Stimulated activated CD4-positive, alpha-beta T cell treated with anti-CD3 and anti-CD28 coated beads, Interleukin-1b, Interleukin-23, amount 100 ng/mL, for 4 hours (primary cell): ENCODE results near the gene DUSP22.
"Not testable (repeated sequence)": the region's sequence is repeated elsewhere in the genome, so short reads cannot be mapped to it uniquely, and the experiment has no call there.

Source experiments
- DNase-seq, 2 donors: peaks; one replicate each; pipeline ENCODE4 v3.0.0-alpha.2; 2020; ENCODE audit warnings: low read depth in 2 of 2

Gene DUSP22

DNA sequence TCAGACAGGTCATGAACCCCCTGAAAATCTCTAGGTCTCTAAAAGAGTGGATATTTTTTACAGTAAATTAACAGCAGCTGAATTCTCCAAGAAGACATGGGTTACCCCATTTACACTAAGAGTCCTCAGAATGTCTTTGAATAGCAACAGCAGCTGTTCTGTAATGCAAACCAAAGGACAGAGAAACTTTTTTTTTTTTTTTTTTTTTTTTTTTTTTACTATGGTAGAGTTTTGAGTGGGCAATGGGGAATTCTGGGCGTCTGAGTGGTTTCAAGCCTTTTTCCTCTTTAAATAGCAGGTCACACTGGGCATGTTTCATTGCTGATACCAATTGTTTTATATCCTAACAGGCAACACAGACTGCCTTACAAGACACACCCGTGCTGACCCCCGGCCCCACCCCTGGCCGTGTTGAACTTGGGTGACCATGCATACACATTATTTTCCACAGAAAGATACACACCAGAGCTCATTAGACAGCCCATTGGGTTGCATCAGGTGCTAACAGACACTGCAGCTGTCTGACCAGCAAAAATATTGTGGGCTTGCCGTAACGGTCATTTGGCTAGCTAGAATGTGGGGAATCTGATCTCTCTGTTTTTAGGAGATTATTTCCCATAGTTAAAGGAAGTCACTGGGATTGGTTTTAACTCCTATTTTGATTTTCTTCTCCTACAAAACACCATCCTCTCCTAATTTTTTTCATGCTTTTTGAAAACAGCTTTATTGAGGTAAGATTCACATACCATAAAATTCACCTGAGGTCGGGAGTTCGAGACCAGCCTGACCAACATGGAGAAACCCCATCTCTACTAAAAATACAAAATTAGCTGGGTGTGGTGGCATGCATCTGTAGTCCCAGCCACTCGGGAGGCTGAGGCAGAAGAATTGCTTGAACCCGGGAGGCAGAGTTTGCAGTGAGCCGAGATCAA is 72.6 kb downstream of the DUSP22 start:
- no peak for DNase-seq

DNA sequence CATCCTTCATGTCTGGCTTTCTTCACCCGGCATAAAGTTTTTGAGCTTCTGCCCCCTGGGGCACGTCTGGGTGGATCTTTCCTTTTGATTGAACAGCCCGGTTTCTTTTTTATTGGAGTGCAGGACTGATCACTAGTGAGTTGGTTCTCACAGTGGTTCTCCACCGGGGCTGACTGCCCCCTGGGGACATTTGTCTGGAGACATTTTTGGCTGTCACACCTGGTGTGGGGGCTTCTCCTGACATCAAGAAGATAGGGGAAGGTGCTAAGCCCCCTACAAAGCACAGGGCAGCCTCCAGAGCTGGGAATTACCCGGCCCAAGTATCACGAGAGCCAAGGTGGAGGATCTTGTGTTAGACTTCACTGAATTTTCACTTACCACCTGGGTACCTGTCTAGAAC is 73.5 kb downstream of the DUSP22 start:
- no peak for DNase-seq

DNA sequence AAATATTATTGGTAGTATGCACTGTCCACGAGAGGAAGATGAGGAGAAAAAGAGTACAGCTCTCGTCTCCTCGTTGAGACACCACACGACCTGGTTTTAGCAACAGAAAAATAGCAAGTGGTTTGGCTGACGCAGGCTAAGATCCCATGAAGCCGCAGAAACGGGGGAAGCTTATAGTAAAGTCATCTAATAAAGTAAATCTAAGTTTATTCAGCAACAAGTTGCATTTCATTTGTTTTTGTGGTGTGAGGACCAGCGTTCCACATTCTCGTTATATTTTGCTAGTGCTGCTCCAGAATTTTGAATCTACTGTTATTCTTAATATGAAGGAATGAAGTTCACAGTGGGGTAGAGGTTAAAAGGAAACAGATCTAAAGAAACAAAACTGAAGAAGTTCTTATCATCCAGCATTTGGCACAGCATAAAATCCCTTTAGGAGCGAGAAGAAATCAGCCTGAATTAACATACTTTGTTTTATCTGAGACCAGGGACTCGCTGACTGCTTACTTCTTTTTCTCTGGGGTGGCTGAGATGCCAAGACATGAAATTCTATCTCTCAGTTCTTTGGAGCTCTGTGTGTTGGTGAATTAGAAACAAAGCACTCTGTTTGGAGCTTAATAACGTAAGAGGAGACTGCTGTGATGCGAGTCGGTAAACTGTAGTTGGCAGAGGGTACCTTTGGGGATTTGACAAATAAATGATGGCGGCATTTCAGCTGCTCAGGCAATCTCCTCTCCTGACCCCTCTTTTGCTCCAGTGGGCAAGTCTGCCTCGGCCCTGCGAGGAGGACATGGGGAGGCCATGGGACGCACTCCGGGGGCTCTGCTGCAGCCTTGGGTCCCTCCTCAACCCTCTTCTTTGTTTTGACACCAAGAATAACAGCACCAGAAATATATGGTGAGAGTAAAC is 74.4 kb downstream of the DUSP22 start:
- no peak for DNase-seq

DNA sequence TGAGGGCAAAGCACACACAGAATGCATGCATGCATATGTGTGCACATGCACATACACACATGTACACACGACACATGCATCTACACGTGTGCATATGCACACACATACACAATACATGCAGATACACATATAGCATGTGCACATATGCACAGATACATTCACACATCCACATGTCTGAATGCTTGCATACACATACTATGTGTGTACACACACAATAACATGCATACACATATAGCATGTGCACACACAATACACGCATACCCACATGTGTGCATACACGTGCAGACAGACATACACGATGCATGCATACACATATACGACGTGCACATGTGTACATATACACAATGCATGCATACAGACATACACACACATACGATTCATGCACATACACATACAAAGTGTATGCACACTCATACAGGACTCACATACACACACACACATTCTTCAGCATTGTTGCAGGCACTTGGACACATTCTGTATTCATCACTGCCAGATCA is 75.1 kb downstream of the DUSP22 start:
- DNase-seq: no peak

DNA sequence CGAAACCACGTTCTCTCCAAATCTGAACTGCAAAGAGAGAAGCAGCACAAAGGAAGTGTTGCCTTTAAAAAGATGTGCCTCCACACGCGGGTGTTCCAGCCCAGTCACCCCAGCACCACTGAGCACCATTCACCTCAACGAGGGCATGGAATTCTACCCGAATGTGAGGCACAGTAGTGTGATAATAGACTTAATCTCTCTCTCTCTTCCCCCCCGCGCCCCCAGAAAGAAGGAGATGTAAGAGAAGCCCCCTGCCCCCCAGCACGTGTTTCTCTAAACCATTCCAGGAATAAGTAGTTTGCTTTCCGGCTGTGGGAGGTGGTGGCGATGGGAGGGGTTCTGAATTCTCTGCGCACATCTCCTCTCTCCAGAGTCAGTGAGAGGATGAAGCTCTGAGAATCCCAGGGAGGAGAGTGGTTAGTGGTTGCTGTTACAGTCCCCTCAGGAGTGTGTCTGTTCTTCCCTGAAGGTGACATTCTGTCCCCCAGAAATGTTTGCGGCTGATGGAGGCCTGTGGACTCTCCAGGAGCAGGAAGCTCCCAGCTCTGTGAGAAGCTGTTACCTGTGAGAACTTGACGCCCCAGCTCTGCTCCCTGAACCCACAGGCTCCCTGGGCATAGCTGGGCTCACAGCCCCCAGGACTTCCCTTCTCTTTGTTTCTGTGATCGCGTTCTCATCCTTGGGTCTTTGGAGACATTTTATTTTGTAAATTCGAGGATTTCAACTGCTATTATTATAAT is 75.8 kb downstream of the DUSP22 start:
- DNase-seq: no peak

DNA sequence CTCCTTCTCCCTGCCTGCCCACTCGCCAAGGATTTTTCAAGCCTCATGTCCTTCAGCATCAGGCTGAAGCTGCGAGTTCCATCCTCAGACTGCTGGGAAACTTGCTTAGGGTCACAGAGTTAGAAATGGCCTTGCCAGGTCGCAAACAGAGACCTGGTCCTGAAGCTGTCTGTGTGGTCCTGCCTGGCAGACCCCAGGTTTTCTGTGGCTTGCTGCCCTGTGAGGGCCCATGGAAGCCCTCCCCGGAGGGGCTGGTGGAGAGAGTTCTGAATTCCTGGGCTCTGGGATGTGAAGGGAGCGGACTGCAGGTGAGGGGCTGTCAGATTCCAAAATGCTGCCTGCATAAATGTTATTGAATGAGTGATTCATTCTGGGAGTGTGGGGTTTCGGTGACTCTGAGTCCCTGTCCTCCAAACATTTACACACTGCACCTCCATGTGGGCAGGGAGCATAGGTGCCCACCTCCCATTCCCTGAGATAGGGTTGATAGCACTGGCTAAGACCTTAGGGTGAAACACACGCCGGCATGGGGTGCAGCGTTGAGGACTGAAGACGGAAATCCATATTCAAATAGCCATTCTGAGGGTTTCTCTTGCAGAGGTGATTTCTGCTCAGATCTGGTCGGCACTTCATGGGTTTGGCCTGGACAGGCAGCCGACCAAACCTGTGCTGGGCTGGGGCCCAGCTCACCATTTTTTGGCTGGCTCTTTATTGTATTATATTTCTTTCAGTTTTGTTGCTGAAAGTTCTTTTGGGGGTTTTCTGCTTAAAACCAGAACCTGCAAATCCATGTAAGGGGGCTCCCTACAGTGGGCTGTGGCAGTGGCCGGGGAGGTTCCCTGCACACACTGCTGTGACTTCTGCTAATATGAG is 77.5 kb downstream of the DUSP22 start:
- no peak for DNase-seq

DNA sequence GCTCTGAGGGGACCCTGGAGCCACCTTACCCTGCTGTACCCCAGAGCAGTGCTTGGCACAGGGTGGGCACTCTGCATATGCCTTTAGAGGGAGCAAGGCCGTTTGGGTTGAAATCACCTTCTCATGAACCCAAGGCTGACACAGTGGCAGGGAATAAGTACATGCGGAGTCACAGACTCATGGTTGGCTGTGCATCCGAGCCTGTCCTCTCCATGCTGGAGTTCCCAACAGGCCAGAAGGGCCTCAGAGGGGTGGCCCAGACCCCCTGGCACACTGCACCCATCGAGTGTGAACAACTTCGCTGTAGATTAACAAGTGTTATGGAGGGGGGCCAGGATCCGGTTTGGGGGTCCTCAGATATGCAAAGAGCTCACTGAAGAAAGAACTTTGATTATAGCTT is 78.3 kb downstream of the DUSP22 start:
- no peak for DNase-seq

DNA sequence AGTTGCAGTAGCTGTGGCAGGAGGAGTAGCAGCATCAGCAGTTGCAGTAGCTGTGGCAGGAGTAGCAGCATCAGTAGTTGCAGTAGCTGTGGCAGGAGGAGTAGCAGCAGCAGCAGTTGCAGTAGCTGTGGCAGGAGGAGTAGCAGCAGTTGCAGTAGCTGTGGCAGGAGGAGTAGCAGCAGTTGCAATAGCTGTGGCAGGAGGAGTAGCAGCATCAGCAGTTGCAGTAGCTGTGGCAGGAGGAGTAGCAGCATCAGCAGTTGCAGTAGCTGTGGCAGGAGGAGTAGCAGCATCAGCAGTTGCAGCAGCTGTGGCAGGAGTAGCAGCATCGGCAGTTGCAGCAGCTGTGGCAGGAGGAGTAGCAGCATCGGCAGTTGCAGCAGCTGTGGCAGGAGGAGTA is 79.6 kb downstream of the DUSP22 start:
- not testable (repeated sequence) for DNase-seq

DNA sequence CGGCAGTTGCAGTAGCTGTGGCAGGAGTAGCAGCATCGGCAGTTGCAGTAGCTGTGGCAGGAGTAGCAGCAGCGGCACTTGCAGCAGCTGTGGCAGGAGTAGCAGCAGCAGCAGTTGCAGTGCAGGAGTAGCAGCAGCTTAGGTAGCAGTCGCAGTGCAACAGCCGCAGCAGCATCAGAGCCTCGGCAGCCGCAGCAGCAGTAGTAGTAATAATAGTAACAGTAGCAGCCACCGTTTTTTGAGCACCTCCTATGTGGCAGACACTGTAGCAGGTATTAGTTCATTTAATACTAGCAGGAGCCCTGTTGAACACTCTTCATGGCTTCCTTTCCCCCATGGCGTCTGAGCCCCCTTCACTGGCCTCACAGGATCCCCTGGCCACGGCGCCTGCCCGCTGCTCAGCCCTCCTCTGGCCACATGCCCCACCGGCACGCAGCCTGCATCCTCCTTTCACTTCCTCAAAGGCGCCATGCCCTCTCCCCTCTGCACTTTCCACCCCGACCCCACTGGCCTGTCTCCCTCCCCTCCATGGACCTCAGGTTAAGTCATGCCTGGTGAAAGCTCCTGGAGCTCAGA is 80.1 kb downstream of the DUSP22 start:
- DNase-seq: no peak

DNA sequence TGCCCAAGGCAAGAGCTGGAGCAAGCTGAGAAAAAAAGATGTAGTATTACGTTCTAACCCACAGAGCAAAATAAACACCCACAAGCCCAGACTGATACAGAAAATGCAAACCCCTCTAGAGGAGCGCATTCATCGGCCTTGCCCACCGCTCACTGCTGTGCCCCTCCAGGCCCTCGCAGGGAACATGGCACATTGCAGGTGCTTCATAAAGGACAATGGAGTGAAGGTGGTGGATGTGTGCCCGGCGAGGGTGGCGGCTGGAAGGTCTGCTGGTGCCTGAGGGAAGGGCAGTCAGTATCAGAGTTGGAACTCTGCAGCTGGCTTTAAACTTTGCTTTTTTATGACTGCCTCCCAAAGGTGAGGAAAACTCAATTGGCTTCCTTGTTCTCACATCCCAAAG is 80.7 kb downstream of the DUSP22 start:
- no peak for DNase-seq

DNA sequence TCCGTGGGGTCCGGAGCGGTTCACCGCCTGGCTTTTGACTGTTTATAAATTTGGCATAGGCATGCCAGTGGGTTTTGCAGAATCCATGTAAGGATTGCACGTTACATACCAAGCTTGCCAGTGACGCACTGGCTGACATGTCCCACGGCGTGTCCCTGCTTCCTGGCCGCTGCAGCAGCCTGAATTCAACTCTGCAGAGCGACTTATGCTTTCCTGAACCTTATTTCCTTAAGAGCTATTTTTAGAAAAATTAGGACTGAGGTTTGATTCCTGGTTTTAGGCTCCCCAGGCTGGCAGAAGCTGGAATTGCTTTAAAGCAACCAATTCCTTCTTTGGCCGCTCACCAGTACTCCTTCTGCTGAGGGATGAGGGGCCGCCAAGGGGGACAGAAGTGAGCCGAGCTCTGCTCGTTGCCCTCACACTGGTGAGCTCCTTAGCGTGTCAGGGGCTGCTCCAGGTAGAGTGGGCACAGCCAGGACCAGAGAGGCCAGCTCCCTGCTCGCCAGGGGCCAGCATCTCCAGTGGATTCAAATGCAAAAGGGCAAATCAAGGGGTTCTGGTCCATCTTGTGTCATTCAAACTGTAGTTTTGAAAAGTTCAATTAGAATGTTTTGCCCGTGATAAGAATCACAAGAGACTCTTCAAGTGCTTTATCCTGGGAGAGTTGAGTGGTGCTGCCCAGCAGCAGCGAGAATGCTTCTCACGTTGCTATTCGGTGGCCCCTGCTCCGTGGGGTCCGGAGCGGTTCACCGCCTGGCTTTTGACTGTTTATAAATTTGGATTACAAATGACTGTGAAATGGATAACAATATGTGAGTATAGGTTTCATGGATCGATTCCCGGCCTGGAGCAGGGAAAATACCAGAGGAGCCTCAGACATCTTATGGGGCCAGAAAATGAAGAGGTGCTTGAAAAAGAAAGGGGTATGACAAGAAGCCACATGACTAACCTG is 81.8 kb downstream of the DUSP22 start:
- no peak for DNase-seq

DNA sequence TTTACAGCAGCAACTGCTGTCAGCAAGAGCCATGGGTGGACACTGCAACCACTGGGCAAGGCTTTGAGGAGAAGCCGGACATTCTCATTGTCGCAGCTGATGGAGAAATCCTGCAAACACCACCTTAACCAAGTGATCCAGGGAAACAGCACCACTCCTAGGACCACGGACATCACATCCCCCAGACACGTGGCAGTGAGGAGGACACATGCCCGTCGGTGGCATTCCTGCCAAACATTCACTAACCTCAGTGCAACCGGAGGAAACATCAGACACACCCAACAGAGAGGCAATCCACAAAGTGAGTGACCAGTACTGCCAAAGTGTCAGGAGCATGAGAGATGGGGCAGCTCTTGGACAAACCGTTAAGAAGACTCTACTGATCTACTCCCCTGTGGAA is 82.7 kb downstream of the DUSP22 start:
- no peak for DNase-seq

DNA sequence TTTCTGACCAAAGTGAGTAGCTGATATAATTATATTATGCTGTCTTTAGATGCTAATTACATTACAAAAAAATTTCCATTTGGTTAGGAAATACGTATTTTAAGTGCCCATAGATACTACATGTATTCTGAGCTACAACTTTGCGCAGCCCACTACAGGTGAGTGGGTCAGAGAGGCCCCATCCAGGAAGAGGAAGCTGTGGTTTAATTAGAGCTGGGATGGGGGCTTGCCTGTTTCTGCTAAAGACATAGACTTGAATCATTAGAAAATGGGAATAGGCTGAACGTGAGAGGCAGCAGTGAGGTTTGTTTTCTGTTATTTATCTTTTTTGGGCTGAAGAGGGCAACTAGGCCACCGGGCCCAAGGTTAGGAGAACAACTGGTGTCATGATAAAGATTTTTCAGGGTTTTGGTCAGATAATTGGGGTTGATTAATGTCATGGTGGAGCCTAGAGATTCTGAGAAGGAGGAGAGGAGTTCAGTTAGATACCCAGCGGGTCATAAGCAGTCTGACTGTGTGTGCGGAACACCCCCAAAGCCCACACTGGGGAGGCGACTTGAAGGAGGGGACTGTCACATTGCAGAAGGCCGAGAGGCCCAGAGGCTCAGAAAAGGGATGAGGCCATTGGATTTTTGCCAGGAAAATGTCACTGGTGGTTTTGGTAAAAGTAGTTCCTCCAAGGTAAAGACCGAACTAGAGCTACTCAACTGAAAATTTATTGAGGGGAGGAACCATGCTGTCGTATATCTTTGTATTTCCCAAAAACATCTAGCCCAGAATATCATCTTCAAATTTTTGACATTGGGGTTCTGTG is 84.7 kb downstream of the DUSP22 start:
- no peak for DNase-seq

DNA sequence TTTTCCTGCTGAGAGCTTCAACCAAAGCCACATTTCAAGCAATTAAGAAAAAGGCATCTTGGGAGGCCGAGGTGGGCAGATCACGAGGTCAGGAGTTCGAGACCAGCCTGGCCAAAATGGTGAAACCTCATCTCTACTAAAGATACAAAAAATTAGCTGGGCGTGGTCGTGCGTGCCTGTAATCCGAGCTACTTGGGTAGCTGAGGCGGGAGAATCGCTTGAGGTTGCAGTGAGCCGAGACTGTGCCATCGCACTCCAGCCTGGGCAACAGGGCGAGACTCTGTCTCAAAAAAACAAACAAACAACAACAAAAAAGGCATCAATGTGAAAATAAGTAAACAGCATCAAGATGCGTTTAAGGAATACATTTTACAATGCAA is 85.3 kb downstream of the DUSP22 start:
- DNase-seq: not testable (repeated sequence)

DNA sequence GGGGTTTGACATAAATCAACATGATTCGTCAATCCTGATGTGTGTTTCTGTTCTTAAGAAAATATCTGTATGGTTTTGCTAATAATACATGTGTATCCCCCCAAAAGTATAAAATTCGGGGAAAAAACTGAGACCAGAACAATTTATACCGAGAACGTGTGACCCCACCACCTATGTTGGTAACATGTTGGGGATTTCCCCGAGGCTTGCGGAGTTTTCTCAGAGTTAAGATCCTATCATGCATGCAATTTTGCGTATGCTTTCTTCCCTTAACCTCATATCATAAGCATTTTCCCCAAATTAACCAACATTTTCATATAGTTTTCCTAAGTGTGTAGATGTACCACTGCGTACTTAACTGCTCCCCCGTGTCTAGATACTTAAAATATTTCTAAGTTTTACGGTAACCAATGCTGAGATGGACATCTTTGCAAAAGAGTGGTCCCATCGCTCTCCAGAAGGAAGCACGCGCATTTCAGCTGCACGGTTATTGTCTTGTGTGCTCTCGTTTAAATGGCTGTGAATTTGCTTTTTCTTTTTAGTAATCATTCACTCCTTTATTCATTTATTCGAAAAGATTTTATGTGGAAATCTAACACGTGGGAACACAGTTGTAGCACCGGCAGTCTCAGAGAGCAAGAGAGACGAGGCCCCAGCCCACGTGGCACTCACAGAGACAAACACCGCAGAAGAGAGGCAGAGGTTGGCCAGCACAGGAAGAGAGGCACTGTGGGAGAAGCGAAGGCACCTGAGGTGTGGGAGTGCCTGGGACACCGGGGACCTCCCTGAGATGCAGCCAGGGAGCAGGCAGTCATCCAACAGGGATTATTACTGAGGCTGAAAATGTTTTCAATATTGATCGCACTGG is 86.0 kb downstream of the DUSP22 start:
- no peak for DNase-seq

DNA sequence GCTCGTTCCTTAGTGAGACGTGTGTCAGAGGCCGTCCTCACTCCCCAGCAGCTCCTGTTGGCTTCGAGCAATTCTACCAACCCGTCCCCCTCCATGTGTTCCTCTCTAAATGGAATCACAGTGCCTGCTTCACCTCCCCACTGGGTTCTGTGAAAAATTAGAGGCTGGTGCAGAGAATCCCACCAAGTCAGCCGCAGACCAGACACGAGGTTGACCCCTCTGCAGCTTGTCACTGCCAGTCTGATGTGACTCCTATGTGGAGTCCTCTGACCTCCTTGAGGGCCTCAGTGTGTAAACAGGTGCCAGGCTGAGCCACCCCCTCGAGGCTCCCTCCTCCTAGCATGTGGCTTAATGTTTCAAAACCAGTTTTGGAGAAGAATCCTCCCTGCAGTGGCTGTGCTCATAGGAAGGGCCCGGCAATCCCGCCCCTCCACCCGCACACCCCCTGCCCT is 86.7 kb downstream of the DUSP22 start:
- DNase-seq: no peak

DNA sequence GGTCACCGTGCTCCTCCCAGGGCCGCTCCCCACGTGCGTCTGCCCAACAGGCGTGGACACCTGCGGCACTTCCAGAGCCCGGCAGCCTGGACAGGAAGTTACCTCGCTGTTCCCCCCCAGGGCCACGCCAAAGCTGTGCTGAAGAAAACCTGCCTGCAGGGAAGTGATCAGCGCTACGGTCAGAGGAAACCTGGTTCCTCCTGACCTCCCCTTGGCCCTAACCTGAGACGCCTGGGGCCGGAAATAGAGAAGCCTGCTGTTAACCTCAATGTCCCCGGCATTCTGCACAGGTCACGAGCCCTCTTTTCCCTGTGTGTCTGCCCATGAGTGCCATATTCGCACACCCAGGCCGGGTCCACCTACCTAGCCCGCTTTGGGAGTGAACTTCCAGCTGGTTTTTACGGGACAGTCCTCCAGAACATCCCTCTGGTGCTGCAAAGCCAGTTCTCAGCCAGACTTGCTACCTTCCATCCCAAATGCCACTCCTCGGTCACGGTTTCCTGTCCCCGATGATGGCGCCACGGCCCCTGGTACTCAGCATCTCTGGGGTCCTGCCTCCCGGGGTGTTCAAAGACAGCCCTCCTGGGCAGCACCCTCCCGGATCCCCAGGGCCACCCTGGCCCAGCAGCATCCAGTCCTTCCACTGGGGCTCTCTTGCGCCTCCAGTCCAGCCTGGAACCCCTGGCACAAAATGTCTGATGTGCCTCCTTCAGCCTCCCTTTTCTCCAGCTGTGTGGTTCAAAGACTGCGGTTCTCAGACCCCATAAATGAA is 87.3 kb downstream of the DUSP22 start:
- no peak for DNase-seq
